PC-9 (cell line): Measurements from ENCODE around the gene CLN6. TPM values are rescaled to one million over a fixed set of nuclear protein-coding genes. Genes with fewer than 3 reads are reported as not detected.

ENCODE experiments used
- BruUV-seq: library from RNA; stranded (reverse); fragments of 400-500 nt; replicated peaks from 2 replicates; lab custom pipeline; 2021; lab: Mats Ljungman, UMichigan
- CTCF ChIA-PET: fragments of 300-600 bp; sonication (Branson Sonifier 250); formaldehyde crosslinking; loops from one replicate; lab custom pipeline; 2022; ENCODE audit warnings: antibody characterized with exemption; lab: Charles Lee
- POLR2A ChIA-PET: fragments of 300-600 bp; sonication (Branson Sonifier 250); formaldehyde crosslinking; loops from one replicate; lab custom pipeline; 2022; ENCODE audit warnings: antibody characterized with exemption; ENCODE audit not compliant: unreplicated experiment; lab: Charles Lee
- DNase-seq, 2 experiments: peaks; one replicate each; pipeline versions ENCODE4 v3.0.0 to v3.0.0-alpha.2; 2015 to 2022; ENCODE audit warnings: mixed read lengths in 1 of 2
- H2AFZ ChIP-seq: fragments of 200-600 bp; sonication (generic); 2 replicates; pipeline ENCODE4 v1.8.1; 2017; ENCODE audit warnings: antibody characterized with exemption
- H3F3A ChIP-seq: fragments of 200-600 bp; sonication (generic); 2 replicates; pipeline ENCODE4 v1.8.1; 2017; ENCODE audit warnings: antibody characterized with exemption, mild to moderate bottlenecking, low read depth; ENCODE audit not compliant: insufficient read depth
- H3K27ac ChIP-seq: fragments of 200-600 bp; sonication (generic); 2 replicates; pipeline ENCODE4 v1.6.1; 2016; ENCODE audit warnings: mixed run types
- H3K27me3 ChIP-seq: fragments of 200-600 bp; sonication (generic); 2 replicates; pipeline ENCODE4 v1.6.1; 2016; ENCODE audit warnings: low read depth, mixed run types; ENCODE audit not compliant: insufficient read depth
- H3K36me3 ChIP-seq: fragments of 200-600 bp; sonication (generic); 2 replicates; pipeline ENCODE4 v1.6.1; 2016; ENCODE audit warnings: low read depth, mixed run types
- H3K4me1 ChIP-seq: fragments of 200-600 bp; sonication (generic); replicated peaks from 2 replicates; pipeline ENCODE4 v1.6.1; 2016; ENCODE audit warnings: mixed run types; ENCODE audit not compliant: insufficient read depth
- H3K4me2 ChIP-seq: fragments of 200-600 bp; sonication (generic); 2 replicates; pipeline ENCODE4 v1.6.1; 2017; ENCODE audit warnings: mixed run types
- H3K4me3 ChIP-seq: fragments of 200-600 bp; sonication (generic); 2 replicates; pipeline ENCODE4 v1.6.1; 2016; ENCODE audit warnings: mixed run types
- H3K79me2 ChIP-seq: fragments of 200-600 bp; sonication (generic); 2 replicates; pipeline ENCODE4 v1.6.1; 2017; ENCODE audit warnings: low read depth, mixed run types
- H3K9me2 ChIP-seq: fragments of 200-600 bp; sonication (generic); 2 replicates; pipeline ENCODE4 v1.8.1; 2017; ENCODE audit warnings: mild to moderate bottlenecking; ENCODE audit not compliant: insufficient read depth
- H3K9me3 ChIP-seq: fragments of 200-600 bp; sonication (generic); 2 replicates; pipeline ENCODE4 v1.8.1; 2016; ENCODE audit warnings: low read depth; ENCODE audit not compliant: insufficient read depth
- H4K20me1 ChIP-seq: fragments of 200-600 bp; sonication (generic); 2 replicates; pipeline ENCODE4 v1.8.1; 2017; ENCODE audit not compliant: insufficient read depth
- EZH2 ChIP-seq: fragments of 200-600 bp; sonication (generic); IDR thresholded peaks from 2 replicates; pipeline ENCODE4 v1.8.0; 2017; ENCODE audit warnings: antibody characterized with exemption, low read depth
- intact Hi-C: fragments of 100-400 bp; cut with micrococcal nuclease; formaldehyde crosslinking; loops from one replicate; pipeline ENCODE4 v1.10.0; 2022; ENCODE audit not compliant: unreplicated experiment
- total RNA-seq: library from RNA; stranded (reverse); gene quantifications from 2 replicates; pipeline ENCODE4 v1.2.3, GENCODE V29; 2021
- TF ChIP-seq, protein P1 (sequence below): fragments of 200-600 bp; sonication (generic); conservative IDR thresholded peaks from 2 replicates; pipeline ENCODE4 v1.6.1; 2017; ENCODE audit warnings: mixed run types, antibody characterized with exemption, mild to moderate bottlenecking, moderate library complexity

The CLN6 gene
- total RNA-seq, 1 experiment from 2014 or later = 48.7 TPM

DNA sequence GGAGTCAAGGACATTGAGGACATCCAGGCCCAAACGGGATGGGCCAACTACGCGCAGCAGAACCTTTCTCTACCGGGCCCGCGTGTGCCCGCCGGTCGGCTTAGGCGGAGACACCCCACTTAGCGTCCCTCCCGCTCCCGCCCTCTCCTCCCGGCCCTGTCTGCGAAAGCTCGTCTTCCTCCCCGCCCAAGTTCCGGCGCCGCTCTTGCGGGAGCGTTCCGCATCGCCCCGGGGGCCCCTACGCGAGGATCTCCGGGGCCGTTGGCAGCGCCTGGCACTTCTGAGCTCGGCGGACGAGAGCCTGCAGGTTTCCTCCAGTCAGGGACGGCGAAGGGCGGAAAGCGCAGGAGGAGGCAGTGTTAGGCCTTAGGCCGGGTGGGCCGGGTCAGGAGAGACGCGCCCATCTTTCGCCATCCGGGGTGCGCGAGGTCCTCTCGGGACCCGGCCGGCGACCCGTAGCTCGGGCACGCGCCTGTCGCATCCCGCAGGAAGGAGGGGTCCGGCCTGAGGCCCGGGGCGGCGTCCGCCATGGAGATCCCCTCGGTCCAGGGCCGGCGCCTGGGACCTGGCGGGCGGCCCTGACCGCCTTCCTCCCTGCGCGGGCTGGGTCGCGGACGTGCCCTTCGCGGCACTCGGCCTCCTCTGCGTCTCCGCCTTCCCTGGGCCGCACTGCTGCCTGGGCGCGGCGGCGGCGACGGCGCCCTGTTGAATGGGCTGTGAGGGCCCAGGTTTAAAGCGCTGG lies 48.2 kb upstream of the CLN6 start, which contains the start of gene FEM1B:
Gene FEM1B (plus strand): TSS at position 143 of the 742 bp plus-strand sequence. CDS start 673 bp downstream, outside the sequence.
- ChIA-PET CTCF (interaction anchor here (0.6 to 1.6 kb wide), 2 partner anchors 25 to 29 kb away, joined by 5 to 6 read pairs; no protein-coding TSS in a partner anchor), POLR2A (interaction anchor here (0.6 kb wide), 3 partner anchors 210 to 1188 kb away, joined by 3 to 13 read pairs (median 10); no protein-coding TSS in a partner anchor)
- H3K27me3 ChIP-seq = no peaks in the 10 kb centered on the region
- peak within 1 kb of the TSS; percentile 98 for H2AFZ ChIP-seq
- peaks cover 21% of the 10 kb centered on the region for H3F3A ChIP-seq
- TF ChIP-seq, protein P1, sequence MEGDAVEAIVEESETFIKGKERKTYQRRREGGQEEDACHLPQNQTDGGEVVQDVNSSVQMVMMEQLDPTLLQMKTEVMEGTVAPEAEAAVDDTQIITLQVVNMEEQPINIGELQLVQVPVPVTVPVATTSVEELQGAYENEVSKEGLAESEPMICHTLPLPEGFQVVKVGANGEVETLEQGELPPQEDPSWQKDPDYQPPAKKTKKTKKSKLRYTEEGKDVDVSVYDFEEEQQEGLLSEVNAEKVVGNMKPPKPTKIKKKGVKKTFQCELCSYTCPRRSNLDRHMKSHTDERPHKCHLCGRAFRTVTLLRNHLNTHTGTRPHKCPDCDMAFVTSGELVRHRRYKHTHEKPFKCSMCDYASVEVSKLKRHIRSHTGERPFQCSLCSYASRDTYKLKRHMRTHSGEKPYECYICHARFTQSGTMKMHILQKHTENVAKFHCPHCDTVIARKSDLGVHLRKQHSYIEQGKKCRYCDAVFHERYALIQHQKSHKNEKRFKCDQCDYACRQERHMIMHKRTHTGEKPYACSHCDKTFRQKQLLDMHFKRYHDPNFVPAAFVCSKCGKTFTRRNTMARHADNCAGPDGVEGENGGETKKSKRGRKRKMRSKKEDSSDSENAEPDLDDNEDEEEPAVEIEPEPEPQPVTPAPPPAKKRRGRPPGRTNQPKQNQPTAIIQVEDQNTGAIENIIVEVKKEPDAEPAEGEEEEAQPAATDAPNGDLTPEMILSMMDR = no peak
- no peak for TF ChIP-seq EZH2
- H3K4me2 ChIP-seq = peak within 1 kb of the TSS; percentile 100
- peaks cover 22% of the 10 kb centered on the region for H4K20me1 ChIP-seq
- H3K9me3 ChIP-seq = no peaks in the 10 kb centered on the region
- H3K9me2 ChIP-seq = no peaks in the 10 kb centered on the region
- no TSS peak for BruUV-seq
- H3K36me3 ChIP-seq = peaks cover 6% of the 10 kb centered on the region; the same call in 1 of the 2 replicates
- H3K79me2 ChIP-seq = peaks cover 65% of the 10 kb centered on the region
- H3K4me1 ChIP-seq = peaks cover 79% of the 10 kb centered on the region
- H3K27ac ChIP-seq = peak within 1 kb of the TSS; percentile 97
- H3K4me3 ChIP-seq = peak within 1 kb of the TSS; percentile 97
- DNase-seq = peak; percentile 68 to 87
- intact Hi-C loops = loop anchor here (2.0 kb wide), 2 partner anchors 25 to 49 kb away; partner anchors contain the start of gene CLN6

DNA sequence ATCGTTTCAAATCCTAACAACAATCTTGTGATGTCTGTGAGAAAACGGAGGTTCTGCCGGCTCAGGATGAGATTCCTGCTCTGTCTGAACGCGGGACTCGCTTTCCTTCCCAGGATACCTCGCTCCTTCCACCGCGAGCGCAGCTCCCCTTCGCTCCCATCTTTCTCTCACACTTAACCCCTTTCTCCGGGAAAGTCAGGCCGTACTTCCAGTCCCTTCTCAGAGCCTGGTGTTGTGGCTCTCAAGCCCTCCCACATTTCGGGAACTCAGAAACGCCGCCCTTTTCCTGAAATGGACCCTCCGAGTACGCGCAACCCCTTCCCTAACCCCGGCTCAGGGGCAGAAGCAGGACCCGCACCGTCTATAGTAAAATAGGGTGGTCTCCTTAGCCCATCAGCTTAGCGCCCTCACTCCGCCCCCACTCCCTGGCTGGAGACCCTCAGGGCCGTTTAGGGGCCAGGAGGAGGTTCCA lies 47.6 kb upstream of the CLN6 start:
- no peak for DNase-seq
- peaks cover 59% of the 10 kb centered on the region for H3K79me2 ChIP-seq
- peak overlapping the region; percentile 97 for H3K4me3 ChIP-seq
- H3K9me2 ChIP-seq = no peaks in the 10 kb centered on the region
- H3K9me3 ChIP-seq = no peaks in the 10 kb centered on the region
- BruUV-seq = TSS peak; percentile 78
- POLR2A ChIA-PET = interaction anchor here (0.6 kb wide), 1 partner anchor 616 kb away, joined by 13 read pairs; no protein-coding TSS in a partner anchor
- peaks cover 6% of the 10 kb centered on the region; the same call in 1 of the 2 replicates for H3K36me3 ChIP-seq
- CTCF ChIA-PET = interaction anchor here (1.6 kb wide), 1 partner anchor 24 kb away, joined by 6 read pairs; no protein-coding TSS in a partner anchor
- TF ChIP-seq EZH2 = no peak
- TF ChIP-seq, protein P1 = no peak
- H3K27ac ChIP-seq = peak overlapping the region; percentile 97
- peak overlapping the region; percentile 98 for H2AFZ ChIP-seq
- H3K4me1 ChIP-seq = peaks cover 79% of the 10 kb centered on the region
- no peaks in the 10 kb centered on the region for H3K27me3 ChIP-seq
- peak overlapping the region; percentile 100 for H3K4me2 ChIP-seq
- H4K20me1 ChIP-seq = peaks cover 18% of the 10 kb centered on the region
- H3F3A ChIP-seq = peaks cover 27% of the 10 kb centered on the region
- intact Hi-C loops = no loop called here

DNA sequence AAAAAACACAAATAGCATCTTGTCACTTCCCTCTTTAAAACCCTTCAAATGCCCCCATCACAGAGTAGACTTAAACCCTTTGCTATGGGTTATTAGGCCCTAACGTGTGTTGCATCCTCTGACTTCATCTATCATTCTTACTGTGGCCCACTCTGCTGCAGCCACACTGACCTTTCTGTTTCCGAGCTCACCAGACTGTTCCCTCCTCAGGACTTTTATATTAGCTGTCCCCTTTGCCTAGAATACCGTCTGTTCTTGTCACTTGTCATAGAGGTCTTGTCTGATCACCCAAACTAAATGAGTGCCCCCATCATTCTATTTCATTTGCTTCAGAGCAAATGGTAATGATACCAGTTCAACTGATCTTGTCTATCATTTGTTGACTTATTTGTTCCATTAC lies 47.1 kb upstream of the CLN6 start:
- BruUV-seq = no TSS peak
- Histone ChIP-seq H3K4me2 (peak overlapping the region; percentile 100), H4K20me1 (peaks cover 13% of the 10 kb centered on the region), H3K27ac (peak overlapping the region; percentile 97), H3K4me3 (peak overlapping the region; percentile 97), H3K9me2 (no peaks in the 10 kb centered on the region), H3F3A (peaks cover 29% of the 10 kb centered on the region), H3K4me1 (peaks cover 75% of the 10 kb centered on the region), H2AFZ (peak overlapping the region; percentile 98), H3K27me3 (no peaks in the 10 kb centered on the region), H3K9me3 (no peaks in the 10 kb centered on the region), H3K79me2 (peaks cover 54% of the 10 kb centered on the region), H3K36me3 (peaks cover 6% of the 10 kb centered on the region; the same call in 1 of the 2 replicates)
- intact Hi-C loops = no loop called here
- ChIA-PET CTCF (interaction anchor here (1.6 kb wide), 1 partner anchor 24 kb away, joined by 6 read pairs; no protein-coding TSS in a partner anchor), POLR2A (no interaction called here)
- TF ChIP-seq, protein P1 = no peak
- TF ChIP-seq EZH2 = no peak
- DNase-seq = no peak
